ENCODE data around the gene MCTP1.
A peak's percentile ranks its signal among the peaks of the same experiment; 100 is the strongest.

The MCTP1 gene

DNA sequence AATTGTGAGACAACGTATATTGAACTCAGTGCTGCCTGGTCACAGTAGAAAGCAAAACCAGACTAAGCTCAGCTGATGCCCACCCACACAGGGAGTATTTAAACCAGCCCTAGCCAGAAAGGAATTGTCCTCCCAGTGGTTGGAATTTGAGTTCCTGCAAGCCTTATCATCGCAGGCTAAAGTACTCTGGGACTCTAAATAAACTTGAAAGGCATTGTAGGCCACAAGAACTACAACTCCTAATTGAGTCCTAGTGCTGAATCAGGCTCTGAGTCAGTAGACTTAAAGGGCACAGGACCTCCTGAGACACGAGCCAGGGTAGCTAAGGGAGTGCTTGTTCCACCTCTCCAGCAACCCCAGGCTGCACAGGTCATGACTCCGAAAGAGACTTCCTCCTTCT lies 171.4 kb downstream of the MCTP1 start:
- no peak for FAIRE-seq

DNA sequence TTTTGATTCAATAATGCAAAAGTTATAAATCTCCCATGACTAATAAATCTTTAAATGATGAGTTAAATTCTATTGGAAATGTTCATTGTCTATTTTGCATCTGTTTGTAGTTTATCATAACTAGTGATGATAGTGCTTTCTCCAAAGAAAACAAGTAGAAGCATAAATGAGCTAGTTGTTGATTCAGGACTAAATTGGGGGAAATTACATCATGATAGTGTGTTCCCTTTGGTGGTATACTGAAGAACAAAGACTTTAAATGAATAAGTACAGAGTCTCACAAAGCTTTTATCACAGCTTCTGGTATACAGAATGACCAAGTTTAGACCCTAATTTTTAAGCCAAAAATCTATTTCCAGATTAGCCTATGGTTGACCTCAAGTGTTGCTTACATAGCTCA lies 173.8 kb downstream of the MCTP1 start:
- FAIRE-seq: no peak

DNA sequence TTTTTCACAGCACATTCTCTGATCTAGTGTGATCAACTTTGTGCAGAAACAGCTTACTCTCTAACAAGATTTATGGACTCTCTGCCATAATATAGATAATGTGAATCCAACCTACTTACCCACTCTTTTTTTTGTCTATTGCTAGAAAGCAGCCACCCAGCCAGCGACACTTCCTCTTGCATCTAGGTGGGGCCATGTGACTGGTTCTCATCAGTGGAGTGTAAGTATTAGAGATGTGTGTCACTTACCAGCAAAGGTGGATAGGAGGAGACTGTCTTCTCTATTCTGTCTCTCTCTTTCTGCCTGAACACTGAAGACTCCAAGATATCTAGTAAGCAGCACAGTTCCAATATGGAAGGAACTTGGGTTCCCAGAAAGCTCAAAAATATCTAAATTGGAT lies 174.8 kb downstream of the MCTP1 start:
- FAIRE-seq: no peak

DNA sequence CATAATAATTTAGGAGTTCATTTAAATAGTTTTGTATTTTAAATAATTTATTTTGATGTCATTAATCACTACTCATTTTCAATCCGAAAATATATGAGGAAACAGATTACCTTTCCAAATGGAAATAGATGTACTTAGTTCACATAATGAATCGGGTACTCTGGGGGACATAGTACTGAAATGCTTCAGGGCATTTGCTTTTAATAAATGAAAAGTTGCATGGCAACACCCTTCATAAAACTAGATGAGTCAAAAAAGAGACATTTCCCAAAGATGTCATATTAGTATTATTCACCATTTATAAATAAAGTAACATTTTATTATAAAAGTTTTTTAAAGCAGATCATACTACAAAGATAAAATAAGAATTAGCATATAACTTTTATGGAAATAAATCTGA lies 177.8 kb downstream of the MCTP1 start:
- no peak for FAIRE-seq

DNA sequence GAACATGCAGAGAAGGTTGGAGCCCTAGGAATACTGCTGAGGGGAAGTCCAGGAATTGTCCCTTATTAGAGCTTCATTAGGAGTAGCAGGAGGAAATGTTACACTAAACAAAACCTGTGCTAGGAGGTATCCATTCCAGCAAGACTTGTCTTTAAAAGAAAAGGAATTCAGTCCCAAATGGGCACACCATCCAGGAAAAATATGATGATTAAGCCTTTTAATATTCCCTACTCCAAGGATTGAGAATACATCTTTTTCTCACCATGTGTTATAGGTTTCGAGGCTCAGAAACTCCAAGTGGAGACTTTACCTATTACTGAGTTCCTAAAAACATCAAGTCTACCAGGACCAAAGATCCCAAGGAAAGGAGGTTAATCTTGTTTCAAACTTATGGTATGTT lies 179.3 kb downstream of the MCTP1 start:
- no peak for FAIRE-seq

DNA sequence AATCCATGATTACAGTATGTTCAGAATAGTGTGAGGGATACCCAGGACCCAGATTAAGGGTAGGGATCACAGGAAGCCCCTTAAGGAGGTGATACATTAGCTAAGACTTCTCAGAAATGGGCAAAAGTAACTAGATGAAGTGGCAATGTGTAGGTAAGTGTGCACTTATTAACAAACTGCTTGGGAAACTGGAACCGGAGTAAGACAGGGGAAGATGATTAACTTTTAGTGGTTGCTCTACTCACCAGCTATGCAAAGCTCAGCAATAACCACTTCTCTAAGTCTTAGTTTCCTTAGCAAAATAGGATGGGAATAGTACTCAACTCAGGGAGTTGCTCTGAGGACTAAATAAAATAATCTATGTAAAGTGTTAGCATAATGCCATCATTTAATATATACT lies 182.2 kb downstream of the MCTP1 start:
- peak; percentile 33 for FAIRE-seq

DNA sequence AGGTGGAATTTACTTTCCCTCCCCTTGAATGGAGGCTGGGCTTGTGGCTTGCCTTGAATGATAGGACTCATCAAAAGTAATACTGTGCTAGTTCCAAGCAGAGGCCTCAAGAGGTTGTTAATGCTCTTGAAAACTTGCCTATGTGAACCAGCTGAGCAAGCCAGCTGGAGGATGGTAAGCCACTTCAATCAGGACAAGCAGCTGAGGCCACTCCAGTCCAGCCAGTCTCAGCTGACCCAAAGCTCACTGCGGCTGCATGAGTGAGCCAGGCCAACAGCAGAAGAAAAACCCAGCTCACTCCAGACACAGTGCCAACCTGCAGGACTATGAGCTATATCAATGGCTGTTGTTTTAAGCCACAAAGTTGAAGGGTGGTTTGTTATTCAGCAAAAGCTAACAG lies 182.8 kb downstream of the MCTP1 start:
- no peak for FAIRE-seq

DNA sequence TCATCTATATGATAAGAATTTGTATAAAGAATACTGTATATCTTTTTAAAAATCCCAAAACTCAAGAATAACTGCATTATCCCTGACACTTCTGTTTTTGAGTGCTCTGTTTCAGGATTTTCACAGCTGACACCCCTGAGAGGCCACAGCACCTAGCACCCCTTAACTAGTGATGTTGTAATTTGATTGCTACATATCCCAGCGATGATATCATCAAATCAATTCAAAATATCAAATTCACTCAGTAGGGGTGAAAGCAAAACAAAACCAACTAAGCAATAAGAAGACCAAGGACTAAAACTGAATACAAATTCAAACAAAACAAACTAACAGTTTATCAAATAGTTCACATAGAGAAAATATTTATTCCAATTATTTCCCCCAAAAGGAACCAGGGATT lies 184.3 kb downstream of the MCTP1 start:
- FAIRE-seq: no peak

DNA sequence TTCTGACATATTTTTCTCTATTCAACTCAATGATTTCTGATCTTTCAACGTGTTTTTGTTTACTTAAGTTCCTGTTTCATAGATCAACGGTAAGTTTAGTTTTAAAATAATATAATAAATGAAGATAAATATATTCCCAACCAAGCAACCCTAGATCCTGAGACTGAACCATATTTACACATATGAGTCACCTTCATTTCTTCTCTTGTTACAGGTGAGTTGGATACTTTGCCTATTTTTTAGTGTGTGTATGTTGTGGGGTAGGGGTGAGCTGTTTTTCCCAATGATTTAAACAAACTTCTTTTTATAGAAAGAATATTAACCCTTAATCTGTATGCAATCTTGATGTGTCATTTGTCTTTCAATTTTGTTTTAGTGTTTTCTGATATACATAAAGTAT lies 186.9 kb downstream of the MCTP1 start:
- FAIRE-seq: no peak

DNA sequence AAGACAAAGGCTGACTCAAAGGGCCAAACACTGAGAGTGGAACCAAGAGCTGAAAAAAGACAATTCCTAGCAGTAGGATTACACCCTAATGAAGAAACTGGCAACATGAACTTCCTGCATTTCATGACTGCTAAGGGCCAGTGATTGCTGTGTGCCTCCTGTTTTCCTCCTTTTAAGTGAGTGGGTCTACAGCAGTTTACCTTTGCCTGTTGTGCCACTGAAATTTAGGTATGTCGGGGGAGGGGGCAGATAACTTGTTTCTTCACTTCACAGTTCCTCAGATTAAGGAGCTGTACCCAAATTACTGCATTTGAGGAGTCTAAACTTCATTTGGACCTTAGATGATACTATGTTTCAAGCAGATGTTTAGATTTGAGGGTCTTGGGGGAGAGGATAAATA lies 191.7 kb downstream of the MCTP1 start:
- no peak for FAIRE-seq

DNA sequence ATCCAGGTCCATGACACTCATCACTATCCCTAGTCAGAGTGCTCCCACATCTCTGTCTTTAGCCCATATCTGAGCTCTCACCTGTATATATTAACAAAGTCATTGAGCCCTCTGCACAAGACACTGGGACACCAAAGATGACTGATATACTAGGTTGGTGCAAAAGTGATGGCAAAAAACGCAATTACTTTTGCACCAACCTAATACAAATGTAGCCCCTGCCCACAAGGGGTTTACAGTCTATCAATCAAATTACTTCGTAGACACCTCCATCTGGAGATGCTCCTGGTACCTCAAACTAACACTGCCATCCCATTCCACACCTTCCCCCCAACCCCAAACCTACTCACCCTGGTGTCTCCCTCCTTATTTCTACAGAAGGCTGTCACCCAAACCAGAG lies 194.1 kb downstream of the MCTP1 start:
- FAIRE-seq: no peak

DNA sequence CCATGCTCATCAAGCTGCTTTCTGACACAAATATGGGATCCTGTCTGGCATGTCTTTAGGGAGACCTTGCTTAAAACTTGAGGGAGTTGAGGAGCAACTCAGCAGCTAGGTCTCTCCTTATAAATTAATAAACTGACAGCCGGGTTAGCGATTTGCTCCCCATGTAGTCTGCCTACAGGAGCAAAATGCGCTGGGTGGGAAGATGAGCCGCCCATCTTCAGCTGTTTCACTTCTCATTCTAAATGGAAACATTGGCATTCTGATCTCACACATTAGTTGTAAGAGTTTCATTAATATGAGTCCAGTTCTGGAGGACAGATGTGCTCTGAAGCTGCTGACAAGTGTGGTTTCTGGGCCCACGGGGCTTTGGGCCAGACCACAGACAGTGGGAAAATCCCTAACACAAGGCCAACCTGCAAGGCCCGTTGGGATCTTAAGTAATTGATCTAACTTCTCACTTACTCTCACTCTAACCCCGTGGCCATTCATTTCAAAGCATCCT lies 197.0 kb downstream of the MCTP1 start:
- no peak for FAIRE-seq

DNA sequence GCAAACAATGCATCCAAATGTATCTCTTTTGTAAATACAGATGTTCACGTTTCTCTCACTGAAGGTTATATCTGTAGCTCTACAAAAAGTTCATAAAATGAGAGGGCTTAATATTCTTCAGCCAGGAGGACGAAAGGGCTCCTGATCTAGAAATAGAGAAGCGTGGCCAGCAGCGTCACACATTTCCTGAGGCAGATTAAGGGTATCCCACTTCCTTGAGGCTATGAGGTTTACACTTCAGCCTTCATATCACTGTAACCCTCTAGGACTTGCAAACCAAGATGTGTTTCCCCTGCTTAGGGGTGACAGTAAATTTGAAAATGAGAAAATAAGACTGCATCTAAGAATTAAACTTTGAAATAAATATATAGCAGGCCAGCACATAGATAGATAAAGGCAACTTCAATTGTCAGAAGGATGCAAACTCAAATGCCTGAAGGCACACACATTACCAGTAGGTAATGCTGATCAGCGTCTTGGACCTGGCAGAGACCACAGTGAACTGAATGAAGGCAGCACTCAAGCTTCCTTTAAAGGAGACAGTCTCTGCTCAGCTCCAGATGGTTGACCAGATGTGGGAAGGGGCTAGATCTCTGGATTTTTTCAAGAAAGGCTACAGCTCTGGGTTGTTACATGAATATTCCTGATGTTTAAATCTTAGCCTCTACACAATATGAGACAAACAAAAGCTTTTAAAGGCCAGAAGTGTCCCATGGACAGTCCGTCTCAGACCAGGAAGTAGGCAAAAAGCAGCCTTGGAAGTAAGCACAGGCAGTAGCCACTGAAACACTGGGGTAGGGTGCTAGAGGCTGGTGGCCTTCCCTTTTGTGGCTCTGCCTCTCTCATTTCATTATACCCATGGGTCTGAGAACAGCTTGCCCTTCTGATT lies 197.7 kb downstream of the MCTP1 start:
- no peak for FAIRE-seq

DNA sequence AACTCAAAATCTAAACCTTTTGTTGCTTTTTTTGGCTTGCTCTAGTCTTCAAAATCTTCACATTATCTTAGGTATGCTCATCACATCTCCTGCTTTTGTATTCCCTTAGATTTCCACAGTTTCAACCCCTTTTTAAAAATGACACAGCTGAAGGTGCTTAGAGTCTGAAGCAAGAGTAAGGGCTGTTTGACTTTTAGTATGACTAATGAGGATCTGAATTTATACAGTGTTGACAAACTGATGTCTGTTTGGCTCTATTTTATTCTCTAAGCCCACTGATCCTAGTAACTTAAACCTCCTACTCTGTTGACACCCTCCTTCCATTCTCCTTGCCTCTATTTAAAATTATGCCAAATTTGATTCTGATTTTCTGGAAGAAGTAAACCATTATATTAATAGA lies 200.1 kb downstream of the MCTP1 start:
- FAIRE-seq: no peak

DNA sequence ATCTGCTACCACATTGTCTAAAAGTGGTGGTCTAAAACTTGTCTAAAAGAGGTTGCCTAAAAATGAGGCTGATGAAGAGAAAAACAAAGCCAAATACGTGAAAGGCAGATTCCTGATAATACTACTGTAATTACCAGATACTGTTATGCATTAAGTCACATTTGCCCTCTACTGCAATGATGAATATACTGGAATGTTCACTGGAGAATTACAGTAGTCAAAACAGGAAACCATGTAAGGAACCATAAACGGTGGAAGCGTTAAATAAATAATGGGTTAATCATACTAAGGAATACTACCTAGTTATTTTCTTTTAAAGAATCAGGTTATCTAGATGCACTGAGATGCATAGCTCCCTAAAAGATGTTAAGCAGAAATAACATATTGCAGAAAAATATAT lies 201.3 kb downstream of the MCTP1 start:
- FAIRE-seq: no peak

DNA sequence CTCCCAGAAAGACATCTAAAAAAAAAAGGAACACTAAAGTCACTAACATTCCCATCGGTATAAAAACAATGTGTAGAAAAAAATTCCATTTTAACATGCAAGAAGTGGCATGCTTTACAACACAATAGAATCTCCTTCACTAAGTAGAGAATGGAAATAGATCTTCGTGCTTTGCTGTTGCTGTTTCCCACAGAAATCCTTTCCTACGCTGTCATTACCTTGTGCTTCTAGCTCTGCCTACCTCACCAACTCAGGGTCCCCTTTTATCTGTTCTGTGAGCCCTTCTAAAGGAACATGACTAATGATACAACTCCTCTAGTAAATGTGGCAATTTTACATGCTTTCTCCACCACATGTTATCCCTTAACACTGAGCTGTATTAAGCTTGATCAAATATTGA lies 202.9 kb downstream of the MCTP1 start:
- no peak for FAIRE-seq

DNA sequence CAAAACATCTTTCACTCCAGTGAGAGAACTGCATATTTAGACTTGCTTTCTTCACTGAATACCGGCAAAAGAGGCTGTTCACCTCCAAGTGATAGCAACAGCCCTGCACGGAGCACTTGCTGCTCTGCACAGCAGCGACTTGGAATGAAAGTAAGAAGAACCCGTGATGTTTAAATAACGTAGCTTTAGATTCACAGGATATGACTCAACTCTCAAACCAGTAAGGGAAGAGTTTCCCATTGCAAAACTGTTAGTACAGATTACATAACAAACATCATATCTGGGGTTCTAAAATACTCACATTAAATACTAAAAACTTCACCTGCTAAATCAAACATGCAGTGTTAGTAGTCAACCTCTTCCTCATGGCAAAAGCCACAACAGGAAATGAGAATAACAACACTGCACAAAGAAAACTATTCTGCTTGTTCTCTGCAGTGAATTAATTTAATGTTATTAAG lies 203.4 kb downstream of the MCTP1 start:
- FAIRE-seq: no peak

DNA sequence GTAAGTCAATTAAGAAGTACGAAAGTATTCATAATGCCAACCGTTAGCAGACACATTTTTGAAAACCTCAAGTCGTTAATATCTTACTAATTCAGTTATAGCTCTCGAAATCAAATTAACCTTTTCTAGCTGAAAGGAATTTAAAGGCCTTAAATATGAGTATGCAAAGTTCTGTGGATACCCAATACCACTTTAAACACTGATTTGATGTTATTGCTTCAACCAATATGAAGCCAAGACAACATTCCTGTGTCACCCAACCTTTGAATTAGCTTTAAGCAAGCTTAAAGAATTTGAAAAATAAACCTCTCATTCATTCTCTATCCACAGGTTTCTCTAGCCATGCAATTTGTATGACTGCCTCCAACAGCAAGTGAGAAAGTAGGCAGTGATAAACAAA lies 204.5 kb downstream of the MCTP1 start:
- FAIRE-seq: no peak

DNA sequence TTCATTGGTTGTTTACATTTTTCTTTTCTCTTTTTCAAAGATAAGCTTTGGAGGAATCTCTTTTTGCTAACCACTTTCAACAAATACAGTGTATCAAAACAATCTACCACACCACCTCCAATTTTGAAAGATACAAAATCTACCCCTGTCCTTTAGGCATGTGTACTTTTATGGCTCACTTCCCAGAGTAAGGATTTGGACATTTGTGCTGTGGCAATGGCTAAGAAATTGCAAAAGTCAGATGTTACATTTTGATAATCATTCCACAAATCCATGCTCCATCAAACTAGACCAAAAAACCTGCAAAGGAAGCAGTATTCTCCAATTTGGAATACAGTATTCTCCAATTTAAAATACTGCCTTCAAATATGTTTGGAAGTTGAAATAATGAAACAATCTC lies 204.9 kb downstream of the MCTP1 start:
- FAIRE-seq: no peak

DNA sequence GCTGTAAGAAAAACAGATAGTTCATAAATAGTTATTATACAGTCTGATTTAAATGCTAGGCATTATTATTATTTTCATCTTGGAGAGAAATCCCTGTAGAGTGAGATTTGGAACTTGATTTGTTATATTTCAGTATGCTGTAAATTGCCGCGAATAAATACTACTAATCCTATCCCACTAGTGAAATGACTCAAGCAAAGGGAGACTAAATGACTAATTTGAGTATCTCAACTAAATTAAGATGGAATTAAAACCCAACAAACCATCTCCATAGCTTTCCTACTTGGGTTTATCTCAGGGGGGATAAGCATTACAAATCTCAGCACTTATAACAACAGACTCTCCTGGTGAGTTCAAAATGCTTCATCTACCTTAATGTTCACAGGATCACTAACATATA lies 206.0 kb downstream of the MCTP1 start:
- FAIRE-seq: no peak

DNA sequence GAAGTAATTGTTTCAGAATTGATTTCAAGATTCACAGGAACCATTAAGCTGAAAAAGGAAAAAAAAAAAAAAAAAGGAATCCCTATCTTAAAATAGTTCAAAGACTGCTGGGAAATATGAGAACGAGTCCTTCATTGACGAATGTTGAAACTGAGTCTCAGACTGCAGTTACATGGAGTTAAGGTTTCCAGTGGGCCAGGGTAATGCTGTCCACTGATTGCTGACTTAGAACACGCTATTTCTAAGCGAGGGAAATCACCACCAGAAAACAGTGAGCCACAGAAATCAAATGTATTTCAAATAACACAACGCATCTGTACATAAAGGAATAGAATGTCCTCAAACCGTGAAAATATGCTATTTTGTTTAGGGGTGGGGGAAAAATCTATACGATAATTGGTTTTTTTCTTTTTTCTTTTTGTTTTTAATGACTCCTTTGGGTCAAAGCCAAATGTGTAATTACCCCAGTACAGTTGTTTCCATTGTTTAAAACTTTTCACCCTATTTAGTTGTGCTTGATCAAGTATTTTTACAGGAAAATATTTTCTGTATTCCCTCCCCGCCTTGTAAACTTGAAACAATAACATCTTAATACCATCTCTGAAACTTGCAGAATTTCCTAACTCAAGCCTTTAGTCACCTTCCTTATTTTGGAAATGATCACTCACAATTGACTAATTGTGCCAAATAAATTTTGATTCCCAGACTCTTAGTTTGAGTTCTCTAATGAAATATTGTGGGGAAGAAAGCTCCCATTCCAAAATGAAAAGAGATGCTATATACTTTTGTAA lies 208.3 kb downstream of the MCTP1 start:
- FAIRE-seq: no peak

DNA sequence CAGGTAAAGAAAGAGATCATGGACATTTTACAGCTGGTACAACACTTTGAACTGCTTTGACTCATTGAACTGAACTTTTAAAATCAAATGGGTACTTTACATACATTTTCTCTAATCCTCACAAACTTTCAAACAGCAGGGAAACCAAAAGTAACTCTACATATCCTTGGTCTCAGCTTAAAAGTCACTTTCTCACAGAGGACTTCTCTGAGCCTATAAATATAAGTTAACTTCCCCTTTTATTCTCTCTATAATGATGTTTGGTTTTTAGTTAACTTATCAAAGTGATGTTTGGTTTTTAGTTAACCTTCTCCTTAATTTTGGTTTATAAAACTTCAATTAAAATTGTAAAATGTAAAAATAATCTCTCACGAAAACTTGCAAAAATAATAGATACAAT lies 209.8 kb downstream of the MCTP1 start:
- FAIRE-seq: peak; percentile 80

DNA sequence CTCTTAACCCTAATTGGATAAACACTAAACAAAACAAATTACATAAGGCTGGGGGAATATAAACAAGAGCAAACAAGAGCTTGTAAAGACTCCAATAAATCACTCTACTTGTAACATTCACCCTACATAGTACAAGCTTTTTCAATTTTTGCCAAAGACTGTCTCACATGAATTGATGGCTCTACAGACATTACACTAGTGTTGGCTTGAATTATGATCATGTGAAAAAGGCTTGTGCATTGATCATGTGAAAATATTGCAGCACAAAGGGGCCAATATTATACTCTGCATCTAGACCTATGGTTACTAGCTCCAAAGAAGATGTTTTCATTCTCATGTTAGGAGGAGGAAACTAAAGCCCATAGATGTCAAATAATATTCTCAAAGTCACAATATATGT lies 212.6 kb downstream of the MCTP1 start:
- FAIRE-seq: no peak

DNA sequence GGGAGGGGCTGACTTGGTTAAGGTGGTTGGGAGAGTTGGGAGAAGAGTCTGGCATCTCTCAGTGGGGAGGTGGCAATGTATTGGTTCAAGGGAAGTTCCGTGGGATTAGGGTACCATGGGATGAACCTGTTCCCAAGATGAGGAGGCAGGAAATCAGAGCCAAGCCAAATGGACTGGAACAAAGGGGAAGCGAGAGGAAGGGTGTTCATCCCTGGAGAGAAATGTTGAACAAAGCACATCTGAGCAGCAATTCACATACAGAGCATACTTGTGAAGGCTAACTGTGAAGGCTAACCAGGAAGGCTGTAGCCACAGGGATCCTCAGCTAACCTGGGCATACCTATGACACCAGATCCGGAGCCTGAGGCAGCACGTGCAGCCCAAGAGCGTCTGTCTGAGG lies 214.0 kb downstream of the MCTP1 start:
- FAIRE-seq: no peak
